DOHH2 (cell line): Measurements from ENCODE around the gene SMC1B.

Experiments used
- H3F3A ChIP-seq: fragments of 200-600 bp; sonication (generic), shearing (Covaris generic); 2 replicates; pipeline ENCODE4 v1.6.0; 2016; ENCODE audit warnings: antibody characterized with exemption, mild to moderate bottlenecking; ENCODE audit not compliant: control insufficient read depth, insufficient read depth
- H3K27ac ChIP-seq: fragments of 200-600 bp; sonication (generic); 2 replicates; pipeline ENCODE4 v1.5.1; 2014; ENCODE audit warnings: low read depth, mild to moderate bottlenecking, low read length, moderate library complexity
- H3K27me3 ChIP-seq: fragments of 200-600 bp; sonication (generic); 2 replicates; pipeline ENCODE4 v1.6.1; 2014; ENCODE audit warnings: mild to moderate bottlenecking, low read length, mixed read lengths; ENCODE audit not compliant: control insufficient read depth
- H3K36me3 ChIP-seq: fragments of 200-600 bp; sonication (generic); 2 replicates; pipeline ENCODE4 v1.6.1; 2014; ENCODE audit warnings: mild to moderate bottlenecking, low read length, moderate library complexity, mixed read lengths; ENCODE audit not compliant: control insufficient read depth
- H3K4me1 ChIP-seq: fragments of 200-600 bp; sonication (generic); 2 replicates; pipeline ENCODE4 v1.6.1; 2014; ENCODE audit warnings: mild to moderate bottlenecking, low read length, mixed read lengths; ENCODE audit not compliant: control insufficient read depth
- H3K4me2 ChIP-seq: fragments of 200-600 bp; sonication (generic); 2 replicates; pipeline ENCODE4 v1.6.0; 2014; ENCODE audit warnings: mild to moderate bottlenecking, low read length, moderate library complexity
- H3K4me3 ChIP-seq: fragments of 200-600 bp; sonication (generic); 2 replicates; pipeline ENCODE4 v1.5.1; 2014; ENCODE audit warnings: mild to moderate bottlenecking, low read length, mixed read lengths
- H3K79me2 ChIP-seq: fragments of 200-600 bp; sonication (generic); 2 replicates; pipeline ENCODE4 v1.6.1; 2014; ENCODE audit warnings: mild to moderate bottlenecking, low read length, mixed read lengths; ENCODE audit not compliant: control insufficient read depth
- H3K9me2 ChIP-seq: fragments of 200-600 bp; sonication (generic); replicated peaks from 2 replicates; pipeline ENCODE4 v1.6.1; 2014; ENCODE audit warnings: mild to moderate bottlenecking, low read length, mixed read lengths; ENCODE audit not compliant: control insufficient read depth
- H3K9me3 ChIP-seq: fragments of 200-600 bp; sonication (generic); 2 replicates; pipeline ENCODE4 v1.6.1; 2014; ENCODE audit warnings: antibody characterized with exemption, low read length, mixed read lengths; ENCODE audit not compliant: control insufficient read depth, insufficient read depth
- H4K20me1 ChIP-seq: fragments of 200-600 bp; sonication (generic); 2 replicates; pipeline ENCODE4 v1.6.0; 2014; ENCODE audit warnings: low read depth, mild to moderate bottlenecking, antibody characterized with exemption, low read length, moderate library complexity; ENCODE audit not compliant: control insufficient read depth, insufficient read depth
- EZH2phosphoT487 ChIP-seq: fragments of 200-600 bp; sonication (generic); IDR thresholded peaks from 2 replicates; pipeline ENCODE4 v1.6.1; 2017; ENCODE audit warnings: borderline replicate concordance, mild to moderate bottlenecking, antibody characterized with exemption, low read length, moderate library complexity, mixed read lengths
- TF ChIP-seq, protein P1 (sequence below): fragments of 200-600 bp; sonication (generic); IDR thresholded peaks from one replicate; pipeline ENCODE4 v1.5.1; 2014; ENCODE audit warnings: antibody characterized with exemption, mild to moderate bottlenecking, low read depth, low read length; ENCODE audit not compliant: poor library complexity, severe bottlenecking

Gene SMC1B

GRCh38 chr22:45335854-45336522 is 77.4 kb downstream of the SMC1B start:
- H3K27ac ChIP-seq = no peak overlapping the region
- TF ChIP-seq, protein P1, sequence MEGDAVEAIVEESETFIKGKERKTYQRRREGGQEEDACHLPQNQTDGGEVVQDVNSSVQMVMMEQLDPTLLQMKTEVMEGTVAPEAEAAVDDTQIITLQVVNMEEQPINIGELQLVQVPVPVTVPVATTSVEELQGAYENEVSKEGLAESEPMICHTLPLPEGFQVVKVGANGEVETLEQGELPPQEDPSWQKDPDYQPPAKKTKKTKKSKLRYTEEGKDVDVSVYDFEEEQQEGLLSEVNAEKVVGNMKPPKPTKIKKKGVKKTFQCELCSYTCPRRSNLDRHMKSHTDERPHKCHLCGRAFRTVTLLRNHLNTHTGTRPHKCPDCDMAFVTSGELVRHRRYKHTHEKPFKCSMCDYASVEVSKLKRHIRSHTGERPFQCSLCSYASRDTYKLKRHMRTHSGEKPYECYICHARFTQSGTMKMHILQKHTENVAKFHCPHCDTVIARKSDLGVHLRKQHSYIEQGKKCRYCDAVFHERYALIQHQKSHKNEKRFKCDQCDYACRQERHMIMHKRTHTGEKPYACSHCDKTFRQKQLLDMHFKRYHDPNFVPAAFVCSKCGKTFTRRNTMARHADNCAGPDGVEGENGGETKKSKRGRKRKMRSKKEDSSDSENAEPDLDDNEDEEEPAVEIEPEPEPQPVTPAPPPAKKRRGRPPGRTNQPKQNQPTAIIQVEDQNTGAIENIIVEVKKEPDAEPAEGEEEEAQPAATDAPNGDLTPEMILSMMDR = no peak
- TF ChIP-seq EZH2phosphoT487 = no peak
- H3K36me3 ChIP-seq = peaks cover 16% of the 10 kb centered on the region
- H3K4me1 ChIP-seq = no peaks in the 10 kb centered on the region
- no peaks in the 10 kb centered on the region for H3F3A ChIP-seq
- no peaks in the 10 kb centered on the region for H3K9me3 ChIP-seq
- no peak overlapping the region for H3K4me3 ChIP-seq
- H3K27me3 ChIP-seq = no peaks in the 10 kb centered on the region
- no peak overlapping the region for H3K4me2 ChIP-seq
- H3K9me2 ChIP-seq = no peaks in the 10 kb centered on the region
- H4K20me1 ChIP-seq = no peaks in the 10 kb centered on the region
- H3K79me2 ChIP-seq = no peaks in the 10 kb centered on the region

DNA sequence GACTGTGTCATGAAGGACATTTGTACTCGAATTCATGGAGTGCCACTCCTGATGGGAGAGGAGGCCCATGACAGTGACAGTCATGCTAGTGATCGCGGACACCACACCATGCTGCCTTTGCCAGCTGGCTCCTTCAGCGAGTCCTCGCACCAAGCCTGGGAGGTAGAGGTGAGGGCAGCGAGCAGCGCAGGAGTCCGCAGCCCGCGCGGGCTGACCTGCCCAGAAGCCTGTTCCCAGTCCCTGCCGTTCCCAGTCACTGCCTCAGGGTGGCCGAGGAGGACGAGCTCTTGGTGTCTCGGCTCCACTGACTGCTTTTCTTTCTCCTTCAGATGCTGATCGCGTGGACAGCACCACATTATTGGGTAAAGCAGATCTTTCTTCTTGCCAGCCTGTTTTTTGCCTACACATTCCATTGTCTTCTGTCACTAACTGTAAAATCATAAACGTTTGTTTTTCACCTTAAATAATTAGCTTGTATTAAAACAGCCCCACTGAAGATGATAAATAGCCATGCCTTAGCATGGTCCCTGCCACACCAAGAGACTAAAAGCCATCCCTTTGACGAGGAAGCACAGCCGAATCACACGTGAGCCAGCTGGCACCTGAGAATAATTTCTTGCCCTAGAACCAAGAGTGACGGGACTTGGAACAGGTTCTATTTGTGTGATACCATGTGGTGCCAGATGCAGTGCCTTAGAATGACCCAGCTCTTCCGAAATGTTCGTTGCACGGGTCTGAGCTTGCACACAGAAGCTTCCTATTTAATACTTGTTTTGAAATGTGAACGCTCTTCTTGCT is 78.2 kb downstream of the SMC1B start:
- Histone ChIP-seq H3K27me3 (no peaks in the 10 kb centered on the region), H3K4me1 (no peaks in the 10 kb centered on the region), H3K36me3 (peaks cover 18% of the 10 kb centered on the region), H3K4me3 (no peak overlapping the region), H4K20me1 (no peaks in the 10 kb centered on the region), H3K4me2 (no peak overlapping the region), H3K27ac (no peak overlapping the region), H3K79me2 (no peaks in the 10 kb centered on the region), H3K9me2 (no peaks in the 10 kb centered on the region), H3F3A (no peaks in the 10 kb centered on the region), H3K9me3 (no peaks in the 10 kb centered on the region)
- no peak for TF ChIP-seq EZH2phosphoT487
- TF ChIP-seq, protein P1 = no peak

DNA sequence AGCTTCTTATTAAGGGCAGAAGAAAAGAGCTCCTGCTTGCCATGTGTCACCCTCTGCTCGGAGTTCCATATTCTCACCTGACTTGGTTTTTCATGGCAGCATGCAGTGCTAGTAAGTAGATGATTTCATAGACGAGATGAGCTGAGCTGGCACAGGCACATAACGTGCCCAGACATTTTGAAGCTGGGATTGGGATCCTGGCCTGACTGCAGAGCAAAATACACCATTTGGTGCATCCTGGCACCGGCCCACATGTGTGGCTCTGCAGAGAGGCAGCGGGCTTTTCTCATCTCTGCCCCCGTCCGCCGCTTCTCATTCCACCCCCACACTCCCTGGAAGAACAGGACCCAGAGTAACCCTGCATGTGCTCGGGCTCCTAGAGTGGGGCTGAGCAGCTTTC is 78.9 kb downstream of the SMC1B start:
- Histone ChIP-seq H3K36me3 (peaks cover 13% of the 10 kb centered on the region), H3K9me3 (no peaks in the 10 kb centered on the region), H3K27me3 (no peaks in the 10 kb centered on the region), H3K4me2 (no peak overlapping the region), H3K4me1 (no peaks in the 10 kb centered on the region), H3K79me2 (no peaks in the 10 kb centered on the region), H3K4me3 (no peak overlapping the region), H3F3A (no peaks in the 10 kb centered on the region), H3K9me2 (no peaks in the 10 kb centered on the region), H4K20me1 (no peaks in the 10 kb centered on the region), H3K27ac (no peak overlapping the region)
- TF ChIP-seq EZH2phosphoT487 = no peak
- TF ChIP-seq, protein P1 = no peak
